H54 (cell line): ENCODE data around the gene GLCE.

Source experiments
- DNase-seq: peaks from one replicate; pipeline ENCODE4 v3.0.0; 2011; ENCODE audit warnings: low spot score, mixed read lengths; ENCODE audit not compliant: insufficient read length
- FAIRE-seq: peaks from 3 replicates; lab custom pipeline; 2011; peaks lifted over from hg19 to GRCh38; lab: Jason Lieb, UNC
- POLR2A ChIP-seq: IDR thresholded peaks from 2 replicates; pipeline ENCODE4 v1.6.1; 2011; ENCODE audit warnings: low read depth, mild to moderate bottlenecking, low read length

The GLCE gene

GRCh38 chr15:69317392-69317841 lies 157.0 kb downstream of the GLCE start:
- TF ChIP-seq POLR2A = no peak
- no peak for DNase-seq
- no peak for FAIRE-seq

- FAIRE-seq (no peak), DNase-seq (no peak)
- TF ChIP-seq POLR2A = no peak
Observed at GRCh38 chr15:69318033-69318432, 157.6 kb downstream of the GLCE start.

- FAIRE-seq (no peak), DNase-seq (no peak)
- TF ChIP-seq POLR2A = no peak
Observed at GRCh38 chr15:69319384-69320375, 159.2 kb downstream of the GLCE start.

GRCh38 chr15:69320977-69321554 lies 160.6 kb downstream of the GLCE start:
- FAIRE-seq (no peak), DNase-seq (no peak)
- no peak for TF ChIP-seq POLR2A
